PC-3 (cell line): ENCODE results near the gene SLC35E2B. TPM values are rescaled to one million over a fixed set of nuclear protein-coding genes. Genes with fewer than 3 reads are reported as not detected.
A peak's percentile ranks its signal among the peaks of the same experiment; 100 is the strongest.

ENCODE experiments used
- ATAC-seq: fragments of 200-7000 bp; cut with Tn5 transposase; 2 replicates; pipeline ENCODE4 v1.9.1; 2020; ENCODE audit warnings: mild to moderate bottlenecking, moderate library complexity
- BruUV-seq: library from RNA; stranded (reverse); fragments of 400-500 nt; replicated peaks from 2 replicates; lab custom pipeline; 2021; lab: Mats Ljungman, UMichigan
- CTCF ChIA-PET: fragments of 300-600 bp; sonication (Branson Sonifier 250); formaldehyde crosslinking; loops from one replicate; lab custom pipeline; 2022; ENCODE audit warnings: antibody characterized with exemption; lab: Charles Lee
- POLR2A ChIA-PET: fragments of 300-600 bp; sonication (Branson Sonifier 250); formaldehyde crosslinking; loops from one replicate; lab custom pipeline; 2022; ENCODE audit warnings: antibody characterized with exemption; ENCODE audit not compliant: unreplicated experiment; lab: Charles Lee
- DNase-seq: peaks from one replicate; pipeline ENCODE4 v3.0.0-alpha.2; 2015
- H2AFZ ChIP-seq: fragments of 300-600 bp; sonication (generic); 2 replicates; pipeline ENCODE4 v1.6.0; 2016; ENCODE audit warnings: antibody characterized with exemption, low read length
- H3F3A ChIP-seq: fragments of 300-600 bp; sonication (generic); one replicate; pipeline ENCODE4 v1.6.0; 2017; ENCODE audit warnings: antibody characterized with exemption, low read length, control low read depth, mild to moderate bottlenecking; ENCODE audit not compliant: unreplicated experiment
- H3K27ac ChIP-seq: fragments of 300-600 bp; sonication (generic); 2 replicates; pipeline ENCODE4 v1.5.1; 2016; ENCODE audit warnings: mild to moderate bottlenecking, low read length
- H3K27me3 ChIP-seq: fragments of 300-600 bp; sonication (generic); 2 replicates; pipeline ENCODE4 v1.6.1; 2016; ENCODE audit warnings: low read length, mixed read lengths
- H3K36me3 ChIP-seq: fragments of 300-600 bp; sonication (generic); 2 replicates; pipeline ENCODE4 v1.6.1; 2016; ENCODE audit warnings: low read depth, mixed run types, low read length, mixed read lengths
- H3K4me1 ChIP-seq: fragments of 300-600 bp; sonication (generic); 2 replicates; pipeline ENCODE4 v1.5.1; 2016; ENCODE audit warnings: low read length; ENCODE audit not compliant: insufficient read depth
- H3K4me2 ChIP-seq: fragments of 300-600 bp; sonication (generic); 2 replicates; pipeline ENCODE4 v1.6.0; 2016; ENCODE audit warnings: low read length
- H3K4me3 ChIP-seq: fragments of 300-600 bp; sonication (generic); 2 replicates; pipeline ENCODE4 v1.5.1; 2016; ENCODE audit warnings: mild to moderate bottlenecking, low read length, mixed read lengths
- H3K79me2 ChIP-seq: fragments of 300-600 bp; sonication (generic); 2 replicates; pipeline ENCODE4 v1.6.1; 2017; ENCODE audit warnings: low read length, mixed read lengths
- H3K9ac ChIP-seq: fragments of 300-600 bp; sonication (generic); 2 replicates; pipeline ENCODE4 v1.6.0; 2016; ENCODE audit warnings: mild to moderate bottlenecking, low read length
- H3K9me2 ChIP-seq: fragments of 300-600 bp; sonication (generic); replicated peaks from 2 replicates; pipeline ENCODE4 v1.6.1; 2016; ENCODE audit warnings: mixed run types, low read length, mixed read lengths
- H3K9me3 ChIP-seq: fragments of 300-600 bp; sonication (generic); 2 replicates; pipeline ENCODE4 v1.6.1; 2016; ENCODE audit warnings: low read length, mixed read lengths
- H4K20me1 ChIP-seq: fragments of 300-600 bp; sonication (generic); 2 replicates; pipeline ENCODE4 v1.6.1; 2016; ENCODE audit warnings: low read length, mixed read lengths
- CTCF ChIP-seq: fragments of 300-600 bp; sonication (generic); conservative IDR thresholded peaks from 2 replicates; pipeline ENCODE4 v1.5.1; 2017; ENCODE audit warnings: antibody characterized with exemption, low read depth, mild to moderate bottlenecking, low read length
- EZH2 ChIP-seq: fragments of 300-600 bp; sonication (generic); IDR thresholded peaks from one replicate; pipeline ENCODE4 v1.6.1; 2017; ENCODE audit warnings: antibody characterized with exemption, mild to moderate bottlenecking, low read length; ENCODE audit not compliant: unreplicated experiment
- EZH2phosphoT487 ChIP-seq: fragments of 300-600 bp; sonication (generic); IDR thresholded peaks from 2 replicates; pipeline ENCODE4 v1.6.1; 2018; ENCODE audit warnings: mild to moderate bottlenecking, antibody characterized with exemption, low read length, borderline replicate concordance
- intact Hi-C: fragments of 100-400 bp; cut with micrococcal nuclease; formaldehyde crosslinking; loops from 2 replicates; pipeline ENCODE4 v1.9.0; 2023
- total RNA-seq: library from RNA; depleted of rRNA; stranded (reverse); fragments of >200 nt; gene quantifications from 2 replicates; pipeline ENCODE4 v1.2.3, GENCODE V29; 2014

The SLC35E2B gene
- total RNA-seq, 1 experiment from 2014 or later, result 38.1 TPM

GRCh38 chr1:1618396-1619068 is 74.1 kb downstream of the SLC35E2B start:
- ChIA-PET CTCF (no interaction called here), POLR2A (no interaction called here)
- Histone ChIP-seq H3K4me2 (no peak overlapping the region), H4K20me1 (peaks cover 16% of the 10 kb centered on the region; the same call in 1 of the 2 replicates), H3K27me3 (no peaks in the 10 kb centered on the region), H3K79me2 (peaks cover 35% of the 10 kb centered on the region), H3K9ac (no peak overlapping the region), H2AFZ (no peak overlapping the region), H3K4me3 (no peak overlapping the region), H3K4me1 (peaks cover 25% of the 10 kb centered on the region), H3K9me3 (no peaks in the 10 kb centered on the region), H3F3A (peaks cover 3% of the 10 kb centered on the region), H3K36me3 (no peaks in the 10 kb centered on the region; the same call in 1 of the 2 replicates), H3K9me2 (no peaks in the 10 kb centered on the region), H3K27ac (no peak overlapping the region)
- DNase-seq, result no peak
- TF ChIP-seq EZH2 (no peak), EZH2phosphoT487 (no peak), CTCF (no peak)
- no peak for ATAC-seq
- BruUV-seq, result no TSS peak
- intact Hi-C loops, result loop anchor here (10.0 kb wide), 1 partner anchor 554 kb away; no protein-coding TSS in a partner anchor

- no TSS peak for BruUV-seq
- TF ChIP-seq EZH2phosphoT487 (no peak), EZH2 (no peak), CTCF (no peak)
- intact Hi-C loops, result loop anchor here (10.0 kb wide), 1 partner anchor 553 kb away; no protein-coding TSS in a partner anchor
- DNase-seq, result no peak
- peaks cover 16% of the 10 kb centered on the region; the same call in 1 of the 2 replicates for H4K20me1 ChIP-seq
- H3K27ac ChIP-seq, result no peak overlapping the region
- H2AFZ ChIP-seq, result no peak overlapping the region
- no peak for ATAC-seq
- no peaks in the 10 kb centered on the region for H3K27me3 ChIP-seq
- H3K9ac ChIP-seq, result no peak overlapping the region
- H3K4me1 ChIP-seq, result peaks cover 28% of the 10 kb centered on the region
- H3K9me2 ChIP-seq, result no peaks in the 10 kb centered on the region
- POLR2A ChIA-PET, result no interaction called here
- H3K4me3 ChIP-seq, result no peak overlapping the region
- CTCF ChIA-PET, result no interaction called here
- H3K79me2 ChIP-seq, result peaks cover 39% of the 10 kb centered on the region
- peaks cover 4% of the 10 kb centered on the region for H3F3A ChIP-seq
- peak overlapping the region; percentile 84; the same call in 1 of the 2 replicates for H3K4me2 ChIP-seq
- no peaks in the 10 kb centered on the region; the same call in 1 of the 2 replicates for H3K36me3 ChIP-seq
- no peaks in the 10 kb centered on the region for H3K9me3 ChIP-seq
Measured at GRCh38 chr1:1617925-1618324, 74.7 kb downstream of the SLC35E2B start.

- no peaks in the 10 kb centered on the region for H3K9me2 ChIP-seq
- intact Hi-C loops, result loop anchor here (10.0 kb wide), 1 partner anchor 553 kb away; no protein-coding TSS in a partner anchor
- H3K79me2 ChIP-seq, result peaks cover 39% of the 10 kb centered on the region
- peaks cover 4% of the 10 kb centered on the region for H3F3A ChIP-seq
- TF ChIP-seq EZH2phosphoT487 (no peak), CTCF (no peak), EZH2 (no peak)
- H3K4me2 ChIP-seq, result peak overlapping the region; percentile 84
- no peaks in the 10 kb centered on the region for H3K9me3 ChIP-seq
- no peaks in the 10 kb centered on the region for H3K27me3 ChIP-seq
- CTCF ChIA-PET, result no interaction called here
- no peak overlapping the region for H3K27ac ChIP-seq
- no peak overlapping the region for H2AFZ ChIP-seq
- POLR2A ChIA-PET, result no interaction called here
- BruUV-seq, result TSS peak; percentile 41
- H3K9ac ChIP-seq, result no peak overlapping the region
- H4K20me1 ChIP-seq, result peaks cover 16% of the 10 kb centered on the region; the same call in 1 of the 2 replicates
- no peaks in the 10 kb centered on the region; the same call in 1 of the 2 replicates for H3K36me3 ChIP-seq
- H3K4me3 ChIP-seq, result peak overlapping the region; percentile 94
- H3K4me1 ChIP-seq, result peaks cover 28% of the 10 kb centered on the region
- DNase-seq (no peak), ATAC-seq (no peak)
Measured at GRCh38 chr1:1617516-1617915, 75.1 kb downstream of the SLC35E2B start.
